GM18502 (cell line): Measurements from ENCODE around the gene TMEM129.

ENCODE experiments used
- ATAC-seq: cut with Tn5 transposase; IDR thresholded peaks from one replicate; pipeline ENCODE4 v1.9.1; 2021; ENCODE audit warnings: mild to moderate bottlenecking; ENCODE audit not compliant: unreplicated experiment, poor library complexity

TMEM129 gene

GRCh38 chr4:1723131-1723801, 2.1 kb upstream of the TMEM129 start:
- ATAC-seq, result no peak

- ATAC-seq, result no peak
These were observed 1.5 kb upstream of the TMEM129 start for GRCh38 chr4:1722551-1723118.

- peak; percentile 0 for ATAC-seq
These were observed 785 bp upstream of the TMEM129 start for GRCh38 chr4:1721666-1722550.

- ATAC-seq, result peak; percentile 15
These were observed 750 bp downstream of the TMEM129 start for GRCh38 chr4:1720163-1720983.

GRCh38 chr4:1718095-1718850, 2.9 kb downstream of the TMEM129 start:
- ATAC-seq, result no peak

GRCh38 chr4:1717129-1718094, 3.7 kb downstream of the TMEM129 start:
- ATAC-seq, result no peak

- no peak for ATAC-seq
These were observed 4.8 kb downstream of the TMEM129 start for GRCh38 chr4:1716065-1716945.

GRCh38 chr4:1715002-1715758, 5.9 kb downstream of the TMEM129 start:
- ATAC-seq, result no peak

GRCh38 chr4:1714303-1715001, 6.7 kb downstream of the TMEM129 start:
- ATAC-seq, result no peak

GRCh38 chr4:1713003-1713851, 7.9 kb downstream of the TMEM129 start:
- ATAC-seq, result peak; percentile 1

- peak; percentile 80 for ATAC-seq
These were observed 8.7 kb downstream of the TMEM129 start, which contains the start of gene SLBP for GRCh38 chr4:1712216-1713002. Gene SLBP, minus strand, starts transcription at chr4:1712319. Its CDS starts 131 bp downstream, at chr4:1712188.

- ATAC-seq, result peak; percentile 10
These were observed 9.4 kb downstream of the TMEM129 start for GRCh38 chr4:1711571-1712215.

GRCh38 chr4:1711055-1711570, 10.0 kb downstream of the TMEM129 start:
- ATAC-seq, result no peak

- ATAC-seq, result no peak
These were observed 12.5 kb downstream of the TMEM129 start for GRCh38 chr4:1708581-1708980.
